Trophoblast cell (in vitro differentiated cells and primary cell): ENCODE results near the gene STXBP2.

Experiments used
- DNase-seq, 2 donors: peaks; one replicate each; pipeline ENCODE4 v3.0.0-alpha.2; 2016
- H2AFZ ChIP-seq: 2 replicates; pipeline ENCODE4 v1.6.1; 2013; ENCODE audit warnings: low read length, moderate library complexity, mild to moderate bottlenecking; ENCODE audit not compliant: insufficient read depth, poor library complexity
- H2AK5ac ChIP-seq: 2 replicates; pipeline ENCODE4 v1.6.1; 2013; ENCODE audit warnings: mild to moderate bottlenecking, low read length
- H2BK120ac ChIP-seq: 2 replicates; pipeline ENCODE4 v1.6.1; 2013; ENCODE audit warnings: low read length, mild to moderate bottlenecking, moderate library complexity; ENCODE audit not compliant: insufficient read depth, poor library complexity
- H2BK12ac ChIP-seq: 2 replicates; pipeline ENCODE4 v1.6.1; 2013; ENCODE audit warnings: mild to moderate bottlenecking, low read length, moderate library complexity
- H2BK5ac ChIP-seq: 2 replicates; pipeline ENCODE4 v1.6.1; 2013; ENCODE audit warnings: low read length, low read depth, moderate library complexity, mild to moderate bottlenecking; ENCODE audit not compliant: poor library complexity
- H3K14ac ChIP-seq: 2 replicates; pipeline ENCODE4 v1.6.1; 2013; ENCODE audit warnings: mild to moderate bottlenecking, low read length
- H3K18ac ChIP-seq: 2 replicates; pipeline ENCODE4 v1.6.1; 2013; ENCODE audit warnings: mild to moderate bottlenecking, low read length
- H3K23ac ChIP-seq: 2 replicates; pipeline ENCODE4 v1.6.1; 2013; ENCODE audit warnings: low read length
- H3K27ac ChIP-seq: 2 replicates; pipeline ENCODE4 v1.5.1; 2013; ENCODE audit warnings: low read depth, mild to moderate bottlenecking, inconsistent platforms, low read length, moderate library complexity
- H3K27me3 ChIP-seq: 2 replicates; pipeline ENCODE4 v1.6.1; 2013; ENCODE audit warnings: inconsistent platforms, mild to moderate bottlenecking, low read length, moderate library complexity; ENCODE audit not compliant: insufficient read depth
- H3K36me3 ChIP-seq, 2 experiments: 1 replicate in 1 of 2; 2 replicates in 1 of 2; pipeline ENCODE4 v1.6.1; 2013; ENCODE audit warnings: low read length in 2 of 2, mild to moderate bottlenecking in 2 of 2, moderate library complexity in 1 of 2; ENCODE audit not compliant: insufficient read depth in 2 of 2, control insufficient read depth in 1 of 2
- H3K4ac ChIP-seq: 2 replicates; pipeline ENCODE4 v1.6.1; 2013; ENCODE audit warnings: low read depth, mild to moderate bottlenecking, low read length, moderate library complexity
- H3K4me1 ChIP-seq, 2 experiments: 1 replicate in 1 of 2; 2 replicates in 1 of 2; pipeline ENCODE4 v1.6.1; 2013; ENCODE audit warnings: low read length in 2 of 2, mild to moderate bottlenecking in 2 of 2, moderate library complexity in 1 of 2; ENCODE audit not compliant: insufficient read depth in 2 of 2, control insufficient read depth in 1 of 2
- H3K4me2 ChIP-seq: 2 replicates; pipeline ENCODE4 v1.6.1; 2013; ENCODE audit warnings: inconsistent platforms, mild to moderate bottlenecking, low read length, moderate library complexity
- H3K4me3 ChIP-seq: 2 replicates; pipeline ENCODE4 v1.5.1; 2013; ENCODE audit warnings: mild to moderate bottlenecking, low read depth, low read length, inconsistent platforms
- H3K79me1 ChIP-seq: one replicate; pipeline ENCODE4 v1.6.1; 2013; ENCODE audit warnings: low read length
- H3K79me2 ChIP-seq: 2 replicates; pipeline ENCODE4 v1.6.1; 2013; ENCODE audit warnings: low read length, mild to moderate bottlenecking; ENCODE audit not compliant: control insufficient read depth, insufficient read depth, poor library complexity
- H3K9ac ChIP-seq: 2 replicates; pipeline ENCODE4 v1.6.1; 2013; ENCODE audit warnings: mild to moderate bottlenecking, low read length
- H3K9me3 ChIP-seq: 2 replicates; pipeline ENCODE4 v1.6.1; 2013; ENCODE audit warnings: low read depth, mild to moderate bottlenecking, control low read depth, inconsistent platforms, low read length; ENCODE audit not compliant: insufficient read depth
- H4K12ac ChIP-seq: 2 replicates; pipeline ENCODE4 v1.6.1; 2013; ENCODE audit warnings: low read depth, mild to moderate bottlenecking, low read length, moderate library complexity
- H4K8ac ChIP-seq: 2 replicates; pipeline ENCODE4 v1.6.1; 2013; ENCODE audit warnings: low read depth, mild to moderate bottlenecking, low read length, moderate library complexity
- H4K91ac ChIP-seq: one replicate; pipeline ENCODE4 v1.6.1; 2013; ENCODE audit warnings: low read depth, mild to moderate bottlenecking, low read length, moderate library complexity
- WGBS: extraction: QIAGEN DNeasy Blood & Tissue Kit; methylation state at CpG from one replicate; pipeline ENCODE4 v1.1.7; 2013; ENCODE audit warnings: missing lambda C conversion rate; ENCODE audit not compliant: insufficient read length, insufficient coverage; ENCODE audit errors: extremely low coverage; 5-methylcytosine and 5-hydroxymethylcytosine counted together

STXBP2 gene

DNA sequence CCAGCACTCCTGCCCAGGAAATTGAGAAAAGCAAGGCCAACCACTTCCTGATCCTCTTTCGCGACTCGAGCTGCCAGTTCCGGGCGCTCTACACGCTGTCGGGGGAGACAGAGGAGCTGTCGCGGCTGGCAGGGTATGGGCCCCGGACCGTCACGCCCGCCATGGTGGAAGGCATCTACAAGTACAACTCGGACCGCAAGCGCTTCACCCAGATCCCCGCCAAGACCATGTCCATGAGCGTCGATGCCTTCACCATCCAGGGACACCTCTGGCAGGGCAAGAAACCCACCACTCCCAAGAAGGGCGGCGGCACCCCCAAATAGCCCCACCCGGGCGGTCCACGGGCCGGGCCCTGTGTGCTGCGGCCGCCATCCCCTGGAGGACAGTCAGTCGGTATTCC lies 19.2 kb upstream of the STXBP2 start:
- H4K8ac ChIP-seq = no peak overlapping the region
- no peak overlapping the region for H3K14ac ChIP-seq
- no peak overlapping the region for H3K9ac ChIP-seq
- H3K79me1 ChIP-seq = peaks cover 2% of the 10 kb centered on the region
- no peaks in the 10 kb centered on the region for H3K79me2 ChIP-seq
- H3K27me3 ChIP-seq = no peaks in the 10 kb centered on the region
- no peak overlapping the region for H3K4ac ChIP-seq
- H2BK5ac ChIP-seq = no peak overlapping the region
- H4K12ac ChIP-seq = no peak overlapping the region
- no peak overlapping the region for H4K91ac ChIP-seq
- no peak overlapping the region for H3K18ac ChIP-seq
- H2BK120ac ChIP-seq = no peak overlapping the region
- no peak overlapping the region for H3K23ac ChIP-seq
- no peak overlapping the region for H3K4me2 ChIP-seq
- no peak for DNase-seq
- peaks cover 5% of the 10 kb centered on the region for H3K9me3 ChIP-seq
- no peak overlapping the region for H2AFZ ChIP-seq
- H3K27ac ChIP-seq = no peak overlapping the region
- peaks cover 68 to 70% of the 10 kb centered on the region in 2 experiments for H3K36me3 ChIP-seq
- WGBS = no CpG with 5 or more reads among the region's 28 CpGs
- H2BK12ac ChIP-seq = no peak overlapping the region
- peaks cover 11 to 12% of the 10 kb centered on the region in 2 experiments for H3K4me1 ChIP-seq
- no peak overlapping the region for H2AK5ac ChIP-seq
- H3K4me3 ChIP-seq = no peak overlapping the region

GRCh38 chr19:7618348-7618747 lies 18.6 kb upstream of the STXBP2 start:
- H3K14ac ChIP-seq = no peak overlapping the region
- no peak overlapping the region for H2BK120ac ChIP-seq
- H3K4me3 ChIP-seq = no peak overlapping the region
- H3K4me1 ChIP-seq = peaks cover 11 to 12% of the 10 kb centered on the region in 2 experiments
- H3K36me3 ChIP-seq = peaks cover 73 to 74% of the 10 kb centered on the region in 2 experiments
- H3K23ac ChIP-seq = no peak overlapping the region
- no peak overlapping the region for H2AK5ac ChIP-seq
- H4K8ac ChIP-seq = no peak overlapping the region
- no peak overlapping the region for H4K91ac ChIP-seq
- H2AFZ ChIP-seq = no peak overlapping the region
- H3K79me2 ChIP-seq = no peaks in the 10 kb centered on the region
- H2BK12ac ChIP-seq = no peak overlapping the region
- H3K18ac ChIP-seq = no peak overlapping the region
- DNase-seq = no peak
- H3K27ac ChIP-seq = no peak overlapping the region
- no peak overlapping the region for H3K4ac ChIP-seq
- no peak overlapping the region for H3K4me2 ChIP-seq
- no peaks in the 10 kb centered on the region for H3K27me3 ChIP-seq
- no CpG with 5 or more reads among the region's 4 CpGs for WGBS
- H3K79me1 ChIP-seq = peaks cover 2% of the 10 kb centered on the region
- peaks cover 5% of the 10 kb centered on the region for H3K9me3 ChIP-seq
- no peak overlapping the region for H3K9ac ChIP-seq
- H4K12ac ChIP-seq = no peak overlapping the region
- no peak overlapping the region for H2BK5ac ChIP-seq

DNA sequence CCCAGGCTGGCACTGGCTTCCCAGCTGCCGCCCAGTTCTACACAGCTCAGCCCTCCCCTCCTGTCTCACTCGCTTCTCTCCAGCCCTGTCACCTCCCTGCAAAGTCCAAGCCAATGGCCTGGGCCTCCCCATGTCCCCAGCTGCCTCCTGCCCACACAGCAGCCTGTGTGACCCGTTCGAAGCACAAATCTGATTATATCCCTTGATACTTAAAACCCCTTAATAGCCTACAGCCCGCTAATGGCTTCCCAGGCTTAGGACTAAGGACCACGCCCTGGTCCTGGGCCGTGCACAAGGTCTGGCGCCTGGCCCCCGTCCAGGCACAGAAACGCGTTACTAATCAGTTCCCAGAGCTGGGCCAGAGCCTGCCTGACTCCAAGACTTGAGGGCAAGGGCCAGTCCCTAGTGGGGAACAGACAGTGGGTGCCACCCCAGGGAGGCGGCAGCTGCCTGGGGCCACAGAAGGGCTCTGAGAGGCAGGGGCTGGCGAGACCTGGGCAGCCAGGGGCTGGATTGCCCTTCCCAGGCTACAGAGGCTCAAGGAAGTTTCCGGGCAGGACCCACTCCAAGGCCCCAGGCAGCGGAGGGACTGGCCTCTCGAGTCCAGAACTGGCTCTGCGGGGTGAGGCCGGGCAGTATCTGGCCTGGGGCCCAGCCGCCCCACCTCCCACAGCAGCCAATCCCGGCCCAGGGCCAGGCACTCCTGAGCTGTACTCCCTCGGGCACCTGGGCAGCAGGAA lies 18.0 kb upstream of the STXBP2 start:
- H2BK120ac ChIP-seq = peak overlapping the region; percentile 25
- WGBS = no CpG with 5 or more reads among the region's 21 CpGs
- H3K4me2 ChIP-seq = no peak overlapping the region
- H2AFZ ChIP-seq = no peak overlapping the region
- peaks cover 78 to 79% of the 10 kb centered on the region in 2 experiments for H3K36me3 ChIP-seq
- H3K4me3 ChIP-seq = peak overlapping the region; percentile 24
- H3K27ac ChIP-seq = peak overlapping the region; percentile 57
- peaks cover 11 to 12% of the 10 kb centered on the region in 2 experiments for H3K4me1 ChIP-seq
- no peak for DNase-seq
- no peak overlapping the region for H3K23ac ChIP-seq
- no peak overlapping the region for H2AK5ac ChIP-seq
- peak overlapping the region; percentile 64 for H4K8ac ChIP-seq
- H3K9me3 ChIP-seq = peaks cover 5% of the 10 kb centered on the region
- H3K9ac ChIP-seq = no peak overlapping the region
- H4K12ac ChIP-seq = no peak overlapping the region
- peaks cover 2% of the 10 kb centered on the region for H3K79me1 ChIP-seq
- no peaks in the 10 kb centered on the region for H3K27me3 ChIP-seq
- no peak overlapping the region for H3K4ac ChIP-seq
- peak overlapping the region; percentile 54 for H3K18ac ChIP-seq
- H2BK5ac ChIP-seq = peak overlapping the region; percentile 55
- H2BK12ac ChIP-seq = peak overlapping the region; percentile 38
- peak overlapping the region; percentile 63 for H4K91ac ChIP-seq
- H3K14ac ChIP-seq = peak overlapping the region; percentile 29
- H3K79me2 ChIP-seq = no peaks in the 10 kb centered on the region

DNA sequence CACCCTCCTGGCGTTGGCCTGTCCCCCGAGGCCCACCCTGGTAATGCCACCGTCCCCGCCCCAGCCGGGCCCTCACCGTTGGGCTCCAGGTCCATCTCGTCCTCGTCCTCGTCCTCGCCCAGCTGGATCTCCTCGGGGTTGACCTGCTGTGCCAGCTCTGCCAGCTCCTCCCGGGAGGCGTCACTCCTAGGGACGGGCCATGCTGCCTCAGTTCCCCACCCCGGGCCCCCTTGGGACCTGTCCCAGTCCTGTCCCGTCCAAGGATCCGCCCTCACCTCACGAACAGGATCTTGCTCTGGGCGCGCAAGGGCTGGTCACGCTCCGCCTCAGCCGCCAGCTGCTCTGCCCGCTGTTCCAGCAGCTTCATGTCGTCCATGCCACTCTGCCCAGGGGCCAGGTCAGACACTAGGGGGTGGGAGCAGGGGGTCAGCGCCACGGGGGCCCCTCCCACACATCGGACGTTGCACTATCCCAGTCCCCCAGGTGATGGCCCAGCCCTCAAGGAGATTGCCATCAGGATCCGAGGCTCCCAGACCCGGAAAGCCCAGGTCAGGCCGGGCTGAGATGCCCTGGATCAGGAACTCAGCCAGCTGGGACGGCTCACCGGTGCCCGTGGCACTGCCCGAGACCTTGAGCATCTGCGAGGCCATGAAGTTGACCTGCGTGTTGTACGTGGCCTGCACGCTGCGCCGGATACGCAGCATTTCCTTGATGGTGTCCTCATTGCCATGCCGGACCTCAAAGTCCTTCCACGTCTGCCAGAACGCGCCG lies 17.1 kb upstream of the STXBP2 start:
- H2AFZ ChIP-seq = no peak overlapping the region
- H3K79me1 ChIP-seq = peaks cover 2% of the 10 kb centered on the region
- no peak overlapping the region for H3K4me2 ChIP-seq
- no peak overlapping the region for H3K9ac ChIP-seq
- no peak overlapping the region for H2BK12ac ChIP-seq
- no peak overlapping the region for H4K12ac ChIP-seq
- no peak overlapping the region for H3K27ac ChIP-seq
- H3K79me2 ChIP-seq = no peaks in the 10 kb centered on the region
- H3K9me3 ChIP-seq = peaks cover 5% of the 10 kb centered on the region
- peaks cover 83 to 84% of the 10 kb centered on the region in 2 experiments for H3K36me3 ChIP-seq
- no peak overlapping the region for H2BK5ac ChIP-seq
- no peak overlapping the region for H3K23ac ChIP-seq
- H3K4ac ChIP-seq = no peak overlapping the region
- H3K4me1 ChIP-seq = peaks cover 11 to 12% of the 10 kb centered on the region in 2 experiments
- H4K91ac ChIP-seq = peak overlapping the region; percentile 26
- no peak overlapping the region for H2AK5ac ChIP-seq
- DNase-seq = no peak
- H3K18ac ChIP-seq = no peak overlapping the region
- no CpG with 5 or more reads among the region's 48 CpGs for WGBS
- H4K8ac ChIP-seq = no peak overlapping the region
- no peak overlapping the region for H2BK120ac ChIP-seq
- no peak overlapping the region for H3K14ac ChIP-seq
- no peak overlapping the region for H3K4me3 ChIP-seq
- H3K27me3 ChIP-seq = no peaks in the 10 kb centered on the region
